GM19395 (cell line): ENCODE data around the gene RRP12.
A peak's percentile ranks its signal among the peaks of the same experiment; 100 is the strongest.
"Not testable (repeated sequence)": the region's sequence is repeated elsewhere in the genome, so short reads cannot be mapped to it uniquely, and the experiment has no call there.

Experiments
- ATAC-seq: cut with Tn5 transposase; IDR thresholded peaks from one replicate; pipeline ENCODE4 v1.9.1; 2021; ENCODE audit warnings: mild to moderate bottlenecking, moderate library complexity; ENCODE audit not compliant: unreplicated experiment

The RRP12 gene

GRCh38 chr10:97400665-97401454, at the start of gene RRP12:
Gene RRP12 (minus strand): TSS chr10:97401340. CDS start chr10:97401231, 109 bp downstream.
- ATAC-seq = peak; percentile 98

DNA sequence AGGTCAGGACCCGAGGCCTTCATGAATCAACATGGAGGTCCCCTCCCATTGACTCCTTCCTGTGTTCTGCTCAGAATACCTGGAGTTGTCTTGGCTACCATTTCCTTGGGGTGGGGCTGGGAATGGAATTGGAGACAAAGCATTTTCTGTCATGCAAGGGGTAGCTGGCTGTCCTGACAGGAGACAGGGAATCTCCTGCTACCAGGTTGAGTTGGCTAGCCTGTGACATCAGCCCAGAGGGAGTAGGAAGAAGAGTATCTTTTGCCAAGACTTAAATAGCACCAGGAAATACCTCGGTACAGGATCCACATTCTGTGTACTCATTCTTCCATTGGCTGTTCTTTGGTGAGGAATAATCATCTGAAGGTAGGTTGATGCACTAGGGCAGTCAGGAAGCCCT, 49.7 kb upstream of the RRP12 start:
- no peak for ATAC-seq

GRCh38 chr10:97445722-97446639, 44.8 kb upstream of the RRP12 start, which contains the start of the genes EXOSC1 and ZDHHC16:
Gene EXOSC1 (minus strand): TSS chr10:97446006. CDS start chr10:97445985, 21 bp downstream.
Gene ZDHHC16 (plus strand): TSS chr10:97446175. CDS start chr10:97451676, 5,501 bp downstream.
- peak; percentile 94 for ATAC-seq

GRCh38 chr10:97445357-97445721, 44.2 kb upstream of the RRP12 start:
- ATAC-seq = peak; percentile 15

DNA sequence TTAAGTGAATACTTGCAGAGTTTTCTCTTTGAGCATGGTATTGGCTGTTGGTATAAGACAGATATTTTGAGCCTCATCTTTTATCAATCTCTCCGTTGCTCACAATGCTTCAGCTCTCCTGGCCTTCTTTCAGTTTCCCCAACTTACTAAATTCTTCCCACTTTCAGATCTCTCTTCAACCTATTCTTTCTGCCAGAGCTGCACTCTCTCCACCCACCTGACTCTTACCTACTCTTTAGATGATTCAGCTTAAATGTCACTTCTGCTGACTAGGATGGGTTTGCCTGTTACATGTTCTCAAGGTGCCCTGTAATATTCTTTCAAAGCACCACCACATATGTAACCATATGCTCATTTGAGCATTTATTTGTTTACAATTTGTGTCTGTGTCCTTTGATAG, 43.1 kb upstream of the RRP12 start:
- ATAC-seq = no peak

GRCh38 chr10:97442277-97442676, 41.1 kb upstream of the RRP12 start:
- no peak for ATAC-seq

DNA sequence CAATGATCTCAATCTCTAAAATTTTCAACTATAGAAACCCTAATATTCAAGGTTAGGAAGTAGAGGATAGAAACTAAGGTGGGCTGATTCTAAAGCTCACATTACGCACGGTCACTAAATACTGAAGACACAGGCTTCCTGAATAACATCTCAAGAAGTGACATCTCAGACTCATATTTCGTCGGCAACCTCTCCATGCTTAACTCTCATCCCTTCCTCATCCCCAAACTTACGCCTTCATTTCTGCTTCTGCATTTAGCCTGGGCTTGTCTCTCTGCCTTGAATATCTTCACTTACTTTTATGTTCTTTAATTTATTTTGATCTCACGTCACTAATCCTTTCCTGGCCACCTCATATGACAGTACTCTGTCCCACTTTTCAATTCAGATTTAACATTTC, 34.1 kb upstream of the RRP12 start:
- no peak for ATAC-seq

- no peak for ATAC-seq
Observed at GRCh38 chr10:97434557-97434956, 33.4 kb upstream of the RRP12 start.

GRCh38 chr10:97434055-97434454, 32.9 kb upstream of the RRP12 start:
- ATAC-seq = no peak

- no peak for ATAC-seq
Observed at GRCh38 chr10:97428572-97428981, 27.4 kb upstream of the RRP12 start.

GRCh38 chr10:97427571-97428179, 26.5 kb upstream of the RRP12 start:
- no peak for ATAC-seq

DNA sequence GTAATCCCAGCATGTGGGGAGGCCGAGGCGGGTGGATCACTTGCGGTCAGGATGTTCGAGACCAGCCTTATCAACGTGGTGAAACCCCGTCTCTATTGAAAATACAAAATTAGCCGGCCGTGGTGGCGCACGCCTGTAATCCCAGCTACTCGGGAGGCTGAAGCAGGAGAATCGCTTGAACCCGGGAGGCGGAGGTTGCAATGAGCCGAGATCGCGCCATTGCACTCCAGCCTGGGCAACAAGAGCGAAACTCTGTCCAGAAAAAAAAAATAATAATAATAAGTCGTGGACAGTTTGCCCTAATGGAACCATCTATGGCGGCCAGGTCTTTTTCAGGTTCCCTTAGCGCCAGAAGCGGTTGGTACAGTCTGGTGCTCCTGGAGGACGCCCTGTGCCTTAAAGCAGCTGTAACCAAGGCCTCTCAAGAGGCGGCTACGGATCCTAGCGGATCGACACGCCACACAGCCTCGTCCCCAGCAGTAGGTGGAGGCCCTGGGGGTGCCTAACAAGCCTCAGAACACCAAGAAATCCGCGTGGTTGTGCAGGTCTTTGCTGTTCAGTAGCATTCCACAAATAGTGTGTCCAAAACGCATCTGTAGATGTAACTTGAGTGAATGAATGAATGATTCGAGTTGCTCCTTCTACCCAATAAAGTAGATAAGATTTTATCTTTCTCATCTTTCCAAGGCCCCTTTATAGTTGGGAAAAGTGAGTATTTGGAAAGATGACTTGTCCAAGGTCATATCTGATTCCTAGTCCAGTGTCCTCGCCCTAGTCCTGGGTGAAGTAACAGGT, 25.8 kb upstream of the RRP12 start:
- ATAC-seq = no peak

DNA sequence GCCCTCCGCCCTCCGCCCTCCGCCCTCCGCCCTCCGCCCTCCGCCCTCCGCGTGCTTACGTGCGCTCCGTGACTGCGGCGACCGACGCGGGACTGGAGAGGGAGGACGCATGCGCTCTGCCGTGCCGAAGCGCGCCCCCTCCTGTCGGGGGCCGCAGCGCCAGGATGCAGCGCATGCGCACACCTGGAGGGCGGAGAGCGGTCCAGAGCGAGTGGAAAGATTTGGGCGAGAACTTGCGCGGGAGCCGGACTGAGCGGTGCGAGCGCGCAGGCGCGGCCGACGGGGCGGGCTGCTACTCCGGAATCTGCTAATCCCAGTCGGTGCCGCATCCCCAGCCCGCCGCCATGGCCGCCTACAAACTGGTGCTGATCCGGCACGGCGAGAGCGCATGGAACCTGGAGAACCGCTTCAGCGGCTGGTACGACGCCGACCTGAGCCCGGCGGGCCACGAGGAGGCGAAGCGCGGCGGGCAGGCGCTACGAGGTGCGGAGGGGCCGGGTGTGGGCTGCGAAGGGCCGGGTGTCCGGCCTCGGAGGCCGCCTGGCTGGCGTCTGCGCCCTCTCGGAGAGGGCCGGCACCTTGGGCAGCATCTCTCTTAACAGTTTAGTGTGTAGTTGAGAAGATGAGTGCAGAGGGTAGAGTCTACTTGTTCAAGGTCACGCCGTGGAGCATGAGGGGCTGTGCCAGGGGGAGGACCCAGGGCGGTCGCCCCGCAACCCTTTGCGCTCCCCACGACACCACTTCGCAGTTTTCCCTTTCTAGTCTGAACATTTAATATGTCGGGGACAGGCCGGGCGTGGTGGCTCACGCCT, 25.0 kb upstream of the RRP12 start, which contains the start of gene PGAM1:
PGAM1 (plus strand) TSS at position 228 of the 812 bp plus-strand sequence; CDS start at position 345, 117 bp downstream.
- ATAC-seq = peak; percentile 87

DNA sequence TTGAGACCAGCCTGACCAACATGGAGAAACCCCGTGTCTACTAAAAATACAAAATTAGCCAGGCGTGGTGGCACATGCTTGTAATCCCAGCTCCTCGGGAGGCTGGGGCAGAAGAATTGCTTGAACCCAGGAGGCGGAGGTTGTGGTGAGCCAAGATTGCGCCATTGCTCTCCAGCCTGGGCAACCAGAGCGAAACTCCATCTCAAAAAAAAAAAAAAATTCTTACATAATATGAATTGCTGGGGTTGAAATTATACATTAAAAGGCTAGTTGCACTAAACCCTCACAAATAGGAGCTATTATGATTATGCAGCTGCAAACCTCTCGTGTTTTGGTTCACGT, 22.6 kb upstream of the RRP12 start:
- ATAC-seq = not testable (repeated sequence)

DNA sequence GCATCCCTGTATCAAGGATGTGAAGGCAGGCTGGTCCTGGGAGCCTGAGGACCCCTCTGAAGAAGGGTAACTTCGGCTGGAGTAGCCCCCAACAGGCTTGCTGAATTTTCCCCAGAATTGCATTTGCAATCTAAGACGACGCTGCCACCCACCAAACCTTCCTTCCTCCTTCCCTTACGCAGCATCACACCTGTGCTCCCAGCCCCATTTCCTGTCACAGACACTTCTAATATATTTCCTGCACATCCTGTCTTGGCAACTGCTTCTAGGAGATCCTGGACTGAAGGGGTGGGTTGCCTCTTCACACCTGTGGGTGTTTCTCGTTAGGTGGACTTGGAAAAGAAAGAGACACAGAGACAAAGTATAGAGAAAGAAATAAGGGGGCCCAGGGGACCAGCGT, 15.4 kb upstream of the RRP12 start:
- ATAC-seq = no peak

- ATAC-seq = no peak
Observed at GRCh38 chr10:97412891-97413304, 11.8 kb upstream of the RRP12 start.

GRCh38 chr10:97411406-97411805, 10.3 kb upstream of the RRP12 start:
- ATAC-seq = no peak

DNA sequence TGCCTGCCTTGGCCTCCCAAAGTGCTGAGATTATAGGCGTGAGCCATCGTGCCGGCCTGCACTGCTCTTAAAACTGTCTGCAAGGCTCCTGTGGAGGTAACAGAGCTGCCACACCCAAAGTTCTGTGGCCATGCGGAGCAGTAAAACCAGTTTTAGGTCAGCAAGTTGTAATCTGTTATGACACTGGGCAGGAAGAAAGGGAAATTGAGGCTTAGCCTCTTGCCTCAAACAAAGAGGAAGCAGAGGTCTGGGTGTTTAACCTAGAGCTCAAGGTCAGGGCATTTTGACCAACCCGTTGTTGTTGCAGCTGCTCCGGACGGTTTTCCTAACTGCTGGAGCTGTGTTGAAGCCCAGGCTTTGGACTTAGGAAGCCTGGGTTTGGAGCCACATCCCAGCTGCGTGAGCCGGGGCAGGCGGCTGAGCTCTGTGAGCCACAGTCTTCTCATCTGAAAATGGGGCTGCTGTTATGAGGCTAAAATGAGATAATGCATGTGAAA, 7.4 kb upstream of the RRP12 start:
- no peak for ATAC-seq

- ATAC-seq = no peak
Observed at GRCh38 chr10:97407952-97408248, 6.8 kb upstream of the RRP12 start.
